HepG2 (cell line): ENCODE data around the gene CCDC116. TPM values are rescaled to one million over a fixed set of nuclear protein-coding genes. Genes with fewer than 3 reads are reported as not detected.

Source experiments
- ATAC-seq: fragments of 200-7000 bp; cut with Tn5 transposase; 3 replicates; pipeline ENCODE4 v1.9.1; 2020; ENCODE audit warnings: mild to moderate bottlenecking, moderate library complexity
- BruUV-seq: library from RNA; stranded (reverse); fragments of 400-500 nt; replicated peaks from 2 replicates; lab custom pipeline; 2021; lab: Mats Ljungman, UMichigan
- CTCF ChIA-PET: fragments of 300-600 bp; formaldehyde crosslinking; extraction: SDS; loops from one replicate; lab custom pipeline; 2021; ENCODE audit warnings: low total read pairs, inconsistent platforms, low intra/inter-chr PET ratio; lab: Yijun Ruan, JAX
- POLR2A ChIA-PET: fragments of 350-600 bp; sonication (Branson Sonifier 250); formaldehyde crosslinking; loops from one replicate; lab custom pipeline; 2020; ENCODE audit warnings: antibody characterized with exemption, inconsistent platforms; lab: Yijun Ruan, JAX
- DNase-seq: peaks from one replicate; pipeline ENCODE4 v3.0.0-alpha.2; 2015; ENCODE audit warnings: low spot score
- FAIRE-seq: peaks from 3 replicates; lab custom pipeline; 2011; peaks lifted over from hg19 to GRCh38; lab: Jason Lieb, UNC
- H2AFZ ChIP-seq: one replicate; pipeline ENCODE4 v1.6.1; 2011; ENCODE audit warnings: low read length, inconsistent platforms
- H3K27ac ChIP-seq: fragments of 300-600 bp; 3 replicates; pipeline ENCODE4 v1.8.0; 2011; ENCODE audit warnings: mixed run types, mild to moderate bottlenecking, mixed read lengths, low read length, inconsistent platforms; ENCODE audit not compliant: insufficient read depth; ENCODE audit errors: extremely low read length
- H3K27me3 ChIP-seq, 2 experiments: fragments of 200-600 bp in 1 of 2; 2 replicates in 1 of 2; 3 replicates in 1 of 2; pipeline versions ENCODE4 v1.6.0 to v1.8.0; 2011; ENCODE audit warnings: low read length in 2 of 2, mild to moderate bottlenecking in 2 of 2, moderate library complexity in 2 of 2, inconsistent platforms in 1 of 2; ENCODE audit not compliant: insufficient read depth in 2 of 2, control insufficient read depth in 1 of 2
- H3K36me3 ChIP-seq, 2 experiments: fragments of 200-600 bp in 1 of 2; replicated peaks in 1 of 2; 2 replicates in 1 of 2; 3 replicates in 1 of 2; pipeline versions ENCODE4 v1.5.1 to v1.8.0; 2011; ENCODE audit warnings: low read length in 2 of 2, inconsistent platforms in 1 of 2; ENCODE audit not compliant: insufficient read depth in 2 of 2, control insufficient read depth in 1 of 2
- H3K4me1 ChIP-seq: 2 replicates; pipeline ENCODE4 v1.5.1; 2012; ENCODE audit warnings: low read length, inconsistent platforms; ENCODE audit not compliant: insufficient read depth
- H3K4me2 ChIP-seq: 2 replicates; pipeline ENCODE4 v1.6.0; 2011; ENCODE audit warnings: low read depth, low read length, inconsistent platforms
- H3K4me3 ChIP-seq, 3 experiments: fragments of 200-600 bp in 1 of 3; sonication (generic), shearing (Covaris generic) in 1 of 3; replicated peaks in 1 of 3; 2 replicates each; pipeline ENCODE4 v1.5.1; 2011 to 2016; ENCODE audit warnings: low read length in 3 of 3, inconsistent platforms in 2 of 3, low read depth in 2 of 3, mild to moderate bottlenecking in 2 of 3, control low read depth in 1 of 3, mixed read lengths in 1 of 3; ENCODE audit not compliant: insufficient read depth in 1 of 3
- H3K79me2 ChIP-seq: one replicate; pipeline ENCODE4 v1.6.1; 2011; ENCODE audit warnings: low read length, inconsistent platforms; ENCODE audit not compliant: insufficient read depth
- H3K9ac ChIP-seq: 2 replicates; pipeline ENCODE4 v1.6.0; 2011; ENCODE audit warnings: mild to moderate bottlenecking, low read depth, low read length, inconsistent platforms; ENCODE audit not compliant: insufficient read depth
- H3K9me3 ChIP-seq: 2 replicates; pipeline ENCODE4 v1.5.1; 2012; ENCODE audit warnings: mild to moderate bottlenecking, low read length
- H4K20me1 ChIP-seq: 2 replicates; pipeline ENCODE4 v1.6.0; 2011; ENCODE audit warnings: inconsistent platforms, mild to moderate bottlenecking, low read length, moderate library complexity; ENCODE audit not compliant: insufficient read depth
- ESRRA ChIP-seq: sonication (generic); formaldehyde crosslinking; IDR thresholded peaks from 2 replicates; pipeline ENCODE4 v1.5.1; 2020; ENCODE audit warnings: mild to moderate bottlenecking, low read depth, missing genetic modification reagents
- HNRNPK ChIP-seq: fragments of 200-400 bp; formaldehyde crosslinking; IDR thresholded peaks from 2 replicates; pipeline ENCODE4 v1.6.1; 2018; ENCODE audit warnings: low read length, low read depth, moderate library complexity, mild to moderate bottlenecking; ENCODE audit not compliant: poor library complexity, severe bottlenecking
- RBFOX2 ChIP-seq: fragments of 200-400 bp; formaldehyde crosslinking; IDR thresholded peaks from 2 replicates; pipeline ENCODE4 v1.6.1; 2017; ENCODE audit warnings: low read depth, mild to moderate bottlenecking, low read length
- SETDB1 ChIP-seq: sonication (generic); formaldehyde crosslinking; IDR thresholded peaks from 2 replicates; pipeline ENCODE4 v1.5.1; 2020; ENCODE audit warnings: missing genetic modification reagents, mild to moderate bottlenecking, borderline replicate concordance
- TCF7 ChIP-seq: sonication (generic); IDR thresholded peaks from 2 replicates; pipeline ENCODE4 v1.6.1; 2016; ENCODE audit warnings: antibody characterized with exemption, low read depth
- TGIF2 ChIP-seq: IDR thresholded peaks from 2 replicates; pipeline ENCODE4 v1.6.1; 2016; ENCODE audit warnings: control low read depth, missing compliant biosample characterization
- ZNF253 ChIP-seq: sonication (generic); formaldehyde crosslinking; IDR thresholded peaks from 2 replicates; pipeline ENCODE4 v1.8.0; 2022; ENCODE audit warnings: mild to moderate bottlenecking, missing genetic modification reagents, borderline replicate concordance
- ZNF354B ChIP-seq: sonication (generic); formaldehyde crosslinking; IDR thresholded peaks from 2 replicates; pipeline ENCODE4 v1.8.0; 2022; ENCODE audit warnings: mild to moderate bottlenecking, missing genetic modification reagents
- ZNF468 ChIP-seq: sonication (generic); formaldehyde crosslinking; IDR thresholded peaks from 2 replicates; pipeline ENCODE4 v1.8.0; 2022; ENCODE audit warnings: mild to moderate bottlenecking, moderate library complexity, missing genetic modification reagents
- ZNF530 ChIP-seq: sonication (generic); formaldehyde crosslinking; IDR thresholded peaks from 2 replicates; pipeline ENCODE4 v1.5.0; 2020; ENCODE audit warnings: low read depth, mild to moderate bottlenecking, missing genetic modification reagents
- ZNF550 ChIP-seq: sonication (generic); formaldehyde crosslinking; IDR thresholded peaks from 2 replicates; pipeline ENCODE4 v1.4.0; 2020; ENCODE audit warnings: mild to moderate bottlenecking, missing genetic modification reagents, borderline replicate concordance
- ZSCAN20 ChIP-seq: sonication (generic); formaldehyde crosslinking; IDR thresholded peaks from 2 replicates; pipeline ENCODE4 v1.4.0; 2020; ENCODE audit warnings: missing genetic modification reagents, mild to moderate bottlenecking, borderline replicate concordance
- ZSCAN29 ChIP-seq: sonication (generic); formaldehyde crosslinking; conservative IDR thresholded peaks from 2 replicates; pipeline ENCODE4 v1.4.0; 2020; ENCODE audit warnings: mild to moderate bottlenecking, missing genetic modification reagents
- WGBS: methylation state at CpG from one replicate; pipeline ENCODE4 v1.1.6; 2017; ENCODE audit warnings: low lambda C conversion rate; 5-methylcytosine and 5-hydroxymethylcytosine counted together
- in situ Hi-C: cut with HindIII; loops from 2 replicates; pipeline ENCODE4 v1.10.0; 2017; ENCODE audit warnings: low pct_unique_long_range_greater_than_20kb; ENCODE audit not compliant: extremely low pct_ligation_motif_present
- intact Hi-C: fragments of 100-400 bp; cut with micrococcal nuclease; formaldehyde crosslinking; loops from one replicate; pipeline ENCODE4 v1.10.0; 2022; ENCODE audit not compliant: unreplicated experiment
- polyA plus RNA-seq, 8 experiments: library from polyadenylated mRNA; depleted of rRNA in 3 of 8; stranded (reverse) in 7 of 8; unstranded in 1 of 8; fragments of >200 nt; fragmentation: Illumina TruSeq in 4 of 8; extraction: Trizol in 4 of 8; gene quantifications; 2 replicates each; pipeline versions ENCODE4 v1.2.1 to v1.2.3, GENCODE V29; 2011 to 2016; ENCODE audit warnings: low read depth in 4 of 8, missing spikeins in 1 of 8, mixed read lengths in 1 of 8; ENCODE audit not compliant: insufficient read depth in 1 of 8
- total RNA-seq, 5 experiments: library from RNA; depleted of rRNA; stranded (reverse); fragments of >200 nt; fragmentation: Illumina TruSeq; extraction: Trizol; gene quantifications; 2 replicates each; pipeline ENCODE4 v1.2.3, GENCODE V29; 2016; ENCODE audit warnings: low read depth in 1 of 5
- TF ChIP-seq, protein P1 (sequence below): sonication (generic); formaldehyde crosslinking; conservative IDR thresholded peaks from 2 replicates; pipeline ENCODE4 v1.5.0; 2020; ENCODE audit warnings: missing genetic modification reagents
- TF ChIP-seq, protein P2 (sequence below): sonication (generic); formaldehyde crosslinking; IDR thresholded peaks from 2 replicates; pipeline ENCODE4; 2020; ENCODE audit warnings: missing genetic modification reagents, mild to moderate bottlenecking, borderline replicate concordance
- TF ChIP-seq, protein P3 (sequence below): sonication (generic); formaldehyde crosslinking; IDR thresholded peaks from 2 replicates; pipeline ENCODE4 v1.4.0; 2020; ENCODE audit warnings: missing genetic modification reagents

The CCDC116 gene
- total and polyA plus RNA-seq, 2 of the 13 experiments (the other 11 are each of a cell fraction or from before 2014, with no cell fraction given) = 0.15 to 0.33 TPM

DNA sequence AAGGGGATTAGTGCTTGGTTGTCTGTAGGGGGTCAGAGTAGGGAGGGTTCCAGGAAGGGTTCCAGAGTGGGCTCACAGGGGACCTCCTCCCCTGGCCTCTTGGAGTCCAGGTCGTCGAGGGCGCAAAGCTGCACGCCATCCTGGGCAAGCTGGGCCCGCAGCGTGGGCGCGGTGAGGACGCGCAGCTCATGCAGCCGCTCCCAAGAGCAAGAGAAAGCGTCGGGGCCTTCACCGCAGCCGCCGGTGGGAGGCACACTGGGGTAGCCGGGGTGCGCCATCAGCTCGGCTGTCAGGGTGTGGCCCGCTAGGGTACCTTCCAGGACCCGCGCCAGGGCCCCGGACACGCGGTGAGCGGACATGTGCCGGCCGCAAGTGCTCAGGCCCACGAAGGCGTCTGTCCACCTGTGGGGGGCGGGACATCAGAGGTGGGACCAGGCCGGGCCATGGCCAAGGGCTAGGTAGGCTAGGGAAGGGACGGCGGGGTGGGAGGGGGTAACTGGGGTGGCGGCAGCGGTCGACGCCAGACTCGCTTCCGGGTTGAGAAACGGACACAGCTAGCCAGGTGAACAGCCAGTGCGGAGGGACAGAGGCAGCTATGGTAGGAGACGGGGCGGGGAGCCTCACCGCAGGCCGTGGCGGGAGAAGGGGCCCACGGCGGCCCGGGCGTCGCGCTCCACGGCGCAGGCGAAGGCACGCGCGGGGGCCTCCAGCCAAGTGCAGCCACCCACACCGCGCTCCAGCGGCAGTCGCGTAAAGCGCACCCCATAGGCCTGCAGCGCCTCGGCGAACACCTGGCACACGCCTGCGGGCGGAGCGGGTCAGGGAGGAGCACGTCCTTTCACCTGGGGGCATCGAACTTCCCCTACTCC, 3.9 kb upstream of the CCDC116 start:
- Histone ChIP-seq H3K9me3 (no peaks in the 10 kb centered on the region), H3K4me2 (peak overlapping the region; percentile 92), H3K36me3 (peaks cover 2 to 18% of the 10 kb centered on the region in 2 experiments; a peak in 2 of 5 replicates), H2AFZ (no peak overlapping the region), H3K27ac (peak overlapping the region; percentile 79), H3K4me3 (peak overlapping the region; percentile 85 to 99 (median 91)), H3K27me3 (no peaks in the 10 kb centered on the region), H4K20me1 (peaks cover 10% of the 10 kb centered on the region), H3K9ac (peak overlapping the region; percentile 91), H3K4me1 (peaks cover 32% of the 10 kb centered on the region), H3K79me2 (peaks cover 19% of the 10 kb centered on the region)
- ChIA-PET POLR2A (interaction anchor here (0.9 to 2.0 kb wide), 8 partner anchors 9 to 171 kb away, joined by 3 to 58 read pairs (median 6); partner anchors contain the start of genes PPIL2 and SDF2L1), CTCF (interaction anchor here (1.9 kb wide), 1 partner anchor 13 kb away, joined by 16 read pairs; the partner anchor contains the start of gene SDF2L1)
- FAIRE-seq = no peak
- in situ Hi-C loops = no loop called here
- intact Hi-C loops = no loop called here
- WGBS = 96% methylated on average over 39 of the region's 74 CpGs
- no peak for DNase-seq
- BruUV-seq = no TSS peak
- no peak; the same call in 2 of the 3 replicates for ATAC-seq
- peak; percentile 19; the same call in 1 of the 2 replicates for TF ChIP-seq RBFOX2
- no peak for TF ChIP-seq SETDB1 (CRISPR knock-in tag)
- peak; percentile 70 for TF ChIP-seq HNRNPK
- TF ChIP-seq, protein P1, sequence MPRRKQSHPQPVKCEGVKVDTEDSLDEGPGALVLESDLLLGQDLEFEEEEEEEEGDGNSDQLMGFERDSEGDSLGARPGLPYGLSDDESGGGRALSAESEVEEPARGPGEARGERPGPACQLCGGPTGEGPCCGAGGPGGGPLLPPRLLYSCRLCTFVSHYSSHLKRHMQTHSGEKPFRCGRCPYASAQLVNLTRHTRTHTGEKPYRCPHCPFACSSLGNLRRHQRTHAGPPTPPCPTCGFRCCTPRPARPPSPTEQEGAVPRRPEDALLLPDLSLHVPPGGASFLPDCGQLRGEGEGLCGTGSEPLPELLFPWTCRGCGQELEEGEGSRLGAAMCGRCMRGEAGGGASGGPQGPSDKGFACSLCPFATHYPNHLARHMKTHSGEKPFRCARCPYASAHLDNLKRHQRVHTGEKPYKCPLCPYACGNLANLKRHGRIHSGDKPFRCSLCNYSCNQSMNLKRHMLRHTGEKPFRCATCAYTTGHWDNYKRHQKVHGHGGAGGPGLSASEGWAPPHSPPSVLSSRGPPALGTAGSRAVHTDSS = no peak
- TF ChIP-seq TCF7 = no peak
- TF ChIP-seq ZNF468 = peak; percentile 95
- no peak for TF ChIP-seq ZNF550
- TF ChIP-seq ESRRA (CRISPR knock-in tag) = 0 out of 2 replicates have a peak, but pooled peaks have one; percentile 31
- TF ChIP-seq ZSCAN20 (CRISPR knock-in tag) = no peak
- no peak for TF ChIP-seq TGIF2 (CRISPR knock-in tag)
- no peak for TF ChIP-seq ZNF354B (CRISPR knock-in tag)
- TF ChIP-seq, protein P2, sequence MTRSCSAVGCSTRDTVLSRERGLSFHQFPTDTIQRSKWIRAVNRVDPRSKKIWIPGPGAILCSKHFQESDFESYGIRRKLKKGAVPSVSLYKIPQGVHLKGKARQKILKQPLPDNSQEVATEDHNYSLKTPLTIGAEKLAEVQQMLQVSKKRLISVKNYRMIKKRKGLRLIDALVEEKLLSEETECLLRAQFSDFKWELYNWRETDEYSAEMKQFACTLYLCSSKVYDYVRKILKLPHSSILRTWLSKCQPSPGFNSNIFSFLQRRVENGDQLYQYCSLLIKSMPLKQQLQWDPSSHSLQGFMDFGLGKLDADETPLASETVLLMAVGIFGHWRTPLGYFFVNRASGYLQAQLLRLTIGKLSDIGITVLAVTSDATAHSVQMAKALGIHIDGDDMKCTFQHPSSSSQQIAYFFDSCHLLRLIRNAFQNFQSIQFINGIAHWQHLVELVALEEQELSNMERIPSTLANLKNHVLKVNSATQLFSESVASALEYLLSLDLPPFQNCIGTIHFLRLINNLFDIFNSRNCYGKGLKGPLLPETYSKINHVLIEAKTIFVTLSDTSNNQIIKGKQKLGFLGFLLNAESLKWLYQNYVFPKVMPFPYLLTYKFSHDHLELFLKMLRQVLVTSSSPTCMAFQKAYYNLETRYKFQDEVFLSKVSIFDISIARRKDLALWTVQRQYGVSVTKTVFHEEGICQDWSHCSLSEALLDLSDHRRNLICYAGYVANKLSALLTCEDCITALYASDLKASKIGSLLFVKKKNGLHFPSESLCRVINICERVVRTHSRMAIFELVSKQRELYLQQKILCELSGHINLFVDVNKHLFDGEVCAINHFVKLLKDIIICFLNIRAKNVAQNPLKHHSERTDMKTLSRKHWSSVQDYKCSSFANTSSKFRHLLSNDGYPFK (CRISPR knock-in tag) = no peak
- TF ChIP-seq, protein P3, sequence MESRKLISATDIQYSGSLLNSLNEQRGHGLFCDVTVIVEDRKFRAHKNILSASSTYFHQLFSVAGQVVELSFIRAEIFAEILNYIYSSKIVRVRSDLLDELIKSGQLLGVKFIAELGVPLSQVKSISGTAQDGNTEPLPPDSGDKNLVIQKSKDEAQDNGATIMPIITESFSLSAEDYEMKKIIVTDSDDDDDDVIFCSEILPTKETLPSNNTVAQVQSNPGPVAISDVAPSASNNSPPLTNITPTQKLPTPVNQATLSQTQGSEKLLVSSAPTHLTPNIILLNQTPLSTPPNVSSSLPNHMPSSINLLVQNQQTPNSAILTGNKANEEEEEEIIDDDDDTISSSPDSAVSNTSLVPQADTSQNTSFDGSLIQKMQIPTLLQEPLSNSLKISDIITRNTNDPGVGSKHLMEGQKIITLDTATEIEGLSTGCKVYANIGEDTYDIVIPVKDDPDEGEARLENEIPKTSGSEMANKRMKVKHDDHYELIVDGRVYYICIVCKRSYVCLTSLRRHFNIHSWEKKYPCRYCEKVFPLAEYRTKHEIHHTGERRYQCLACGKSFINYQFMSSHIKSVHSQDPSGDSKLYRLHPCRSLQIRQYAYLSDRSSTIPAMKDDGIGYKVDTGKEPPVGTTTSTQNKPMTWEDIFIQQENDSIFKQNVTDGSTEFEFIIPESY = peak; percentile 26; the same call in 1 of the 2 replicates
- TF ChIP-seq ZNF253 (CRISPR knock-in tag) = 0 out of 2 replicates have a peak, but pooled peaks have one; percentile 92
- no peak for TF ChIP-seq ZNF530 (CRISPR knock-in tag)
- no peak for TF ChIP-seq ZSCAN29 (CRISPR knock-in tag)
